Hepatocyte (in vitro differentiated cells): ENCODE measurements around the gene CAPN2.

Source experiments
- CTCF ChIP-seq: fragments of 200-600 bp; sonication (generic); IDR thresholded peaks from 2 replicates; pipeline ENCODE4 v1.5.1; 2016; ENCODE audit warnings: antibody characterized with exemption, mild to moderate bottlenecking; ENCODE audit not compliant: poor library complexity
- EZH2 ChIP-seq: fragments of 200-600 bp; sonication (generic); IDR thresholded peaks from 2 replicates; pipeline ENCODE4 v1.6.1; 2016; ENCODE audit warnings: antibody characterized with exemption, mild to moderate bottlenecking, borderline replicate concordance

- TF ChIP-seq EZH2 (no peak), CTCF (no peak)
These were observed 29.8 kb upstream of the CAPN2 start for GRCh38 chr1:223682502-223682901.
